ENCODE results near the gene TRIM69. TPM values are rescaled to one million over a fixed set of nuclear protein-coding genes. Genes with fewer than 3 reads are reported as not detected.

The TRIM69 gene
- total RNA-seq, 1 experiment from 2014 or later: 10.8 TPM

- Histone ChIP-seq H3K79me2 (ENCODE audit: low read length) (peaks cover under 1% of the 10 kb centered on the region), H3K9me3 (ENCODE audit: low read length) (no peaks in the 10 kb centered on the region), H3K4me1 (ENCODE audit: insufficient read depth, low read length) (peaks cover 17% of the 10 kb centered on the region), H3K9me2 (replicated peaks; ENCODE audit: low read length) (no peaks in the 10 kb centered on the region), H3K27ac (ENCODE audit: low read length) (no peak overlapping the region), H3F3A (ENCODE audit: low read length, unreplicated experiment) (no peaks in the 10 kb centered on the region), H3K4me3 (ENCODE audit: low read length) (no peak overlapping the region), H3K4me2 (ENCODE audit: low read length) (no peak overlapping the region), H3K36me3 (ENCODE audit: low read depth, low read length) (no peaks in the 10 kb centered on the region), H4K20me1 (ENCODE audit: low read length) (no peaks in the 10 kb centered on the region), H2AFZ (ENCODE audit: low read length) (no peak overlapping the region), H3K27me3 (ENCODE audit: low read length) (no peaks in the 10 kb centered on the region), H3K9ac (ENCODE audit: low read length) (no peak overlapping the region)
- ChIA-PET CTCF (no interaction called here), POLR2A (ENCODE audit: unreplicated experiment) (no interaction called here)
- intact Hi-C loops (cut with micrococcal nuclease): no loop called here
- TF ChIP-seq, protein P1, sequence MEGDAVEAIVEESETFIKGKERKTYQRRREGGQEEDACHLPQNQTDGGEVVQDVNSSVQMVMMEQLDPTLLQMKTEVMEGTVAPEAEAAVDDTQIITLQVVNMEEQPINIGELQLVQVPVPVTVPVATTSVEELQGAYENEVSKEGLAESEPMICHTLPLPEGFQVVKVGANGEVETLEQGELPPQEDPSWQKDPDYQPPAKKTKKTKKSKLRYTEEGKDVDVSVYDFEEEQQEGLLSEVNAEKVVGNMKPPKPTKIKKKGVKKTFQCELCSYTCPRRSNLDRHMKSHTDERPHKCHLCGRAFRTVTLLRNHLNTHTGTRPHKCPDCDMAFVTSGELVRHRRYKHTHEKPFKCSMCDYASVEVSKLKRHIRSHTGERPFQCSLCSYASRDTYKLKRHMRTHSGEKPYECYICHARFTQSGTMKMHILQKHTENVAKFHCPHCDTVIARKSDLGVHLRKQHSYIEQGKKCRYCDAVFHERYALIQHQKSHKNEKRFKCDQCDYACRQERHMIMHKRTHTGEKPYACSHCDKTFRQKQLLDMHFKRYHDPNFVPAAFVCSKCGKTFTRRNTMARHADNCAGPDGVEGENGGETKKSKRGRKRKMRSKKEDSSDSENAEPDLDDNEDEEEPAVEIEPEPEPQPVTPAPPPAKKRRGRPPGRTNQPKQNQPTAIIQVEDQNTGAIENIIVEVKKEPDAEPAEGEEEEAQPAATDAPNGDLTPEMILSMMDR (conservative IDR thresholded peaks at IDR 0.05; ENCODE audit: low read depth, low read length): no peak
- TF ChIP-seq EZH2phosphoT487 (IDR thresholded peaks at IDR 0.05; ENCODE audit: borderline replicate concordance, low read length) (no peak), EZH2 (IDR thresholded peaks at IDR 0.05; ENCODE audit: low read length, unreplicated experiment) (no peak)
- DNase-seq (no peak), ATAC-seq (no peak)
- BruUV-seq (replicated peaks): no TSS peak
These were observed 29.9 kb upstream of the TRIM69 start for GRCh38 chr15:44706401-44706800.

- POLR2A ChIA-PET (ENCODE audit: unreplicated experiment): no interaction called here
- Histone ChIP-seq H3K4me3 (ENCODE audit: low read length) (no peak overlapping the region), H3K4me2 (ENCODE audit: low read length) (peak overlapping the region; percentile 35), H4K20me1 (ENCODE audit: low read length) (no peaks in the 10 kb centered on the region), H3K4me1 (ENCODE audit: insufficient read depth, low read length) (peaks cover 17% of the 10 kb centered on the region), H3K79me2 (ENCODE audit: low read length) (peaks cover 7% of the 10 kb centered on the region), H3K27me3 (ENCODE audit: low read length) (no peaks in the 10 kb centered on the region), H3K9me3 (ENCODE audit: low read length) (no peaks in the 10 kb centered on the region), H2AFZ (ENCODE audit: low read length) (peak overlapping the region; percentile 34; the same call in 1 of the 2 replicates), H3F3A (ENCODE audit: low read length, unreplicated experiment) (no peaks in the 10 kb centered on the region), H3K36me3 (ENCODE audit: low read depth, low read length) (no peaks in the 10 kb centered on the region), H3K9me2 (replicated peaks; ENCODE audit: low read length) (no peaks in the 10 kb centered on the region), H3K9ac (ENCODE audit: low read length) (no peak overlapping the region), H3K27ac (ENCODE audit: low read length) (peak overlapping the region; percentile 46)
- DNase-seq (peak; percentile 85), ATAC-seq (peak; percentile 14)
- TF ChIP-seq EZH2phosphoT487 (IDR thresholded peaks at IDR 0.05; ENCODE audit: borderline replicate concordance, low read length) (no peak), EZH2 (IDR thresholded peaks at IDR 0.05; ENCODE audit: low read length, unreplicated experiment) (no peak)
- TF ChIP-seq, protein P1 (conservative IDR thresholded peaks at IDR 0.05; ENCODE audit: low read depth, low read length): no peak
- intact Hi-C loops (cut with micrococcal nuclease): no loop called here
- CTCF ChIA-PET: interaction anchor here (0.8 to 1.3 kb wide), 2 partner anchors 13 to 44 kb away, joined by 4 to 10 read pairs; partner anchors contain the start of gene SPG11
- BruUV-seq (replicated peaks): no TSS peak
These were observed 29.2 kb upstream of the TRIM69 start for GRCh38 chr15:44706946-44707636.
